ENCODE results near the gene RANGRF.

GRCh38 chr17:8318010-8318935 is 29.8 kb downstream of the RANGRF start:
- TF ChIP-seq CTCF (IDR thresholded peaks at IDR 0.05; ENCODE audit: low read length) (no peak), EZH2 (IDR thresholded peaks at IDR 0.05; ENCODE audit: borderline replicate concordance, low read length) (no peak)
